GM10248 (cell line): ENCODE measurements around the gene DIAPH2.

ENCODE experiments used
- CTCF ChIA-PET: fragments of 300-600 bp; sonication (Branson Sonifier 250); formaldehyde crosslinking; extraction: SDS; loops from one replicate; lab custom pipeline; 2021; ENCODE audit warnings: antibody characterized with exemption; lab: Yijun Ruan, JAX
- POLR2A ChIA-PET: fragments of 350-650 bp; sonication (Branson Sonifier 250); formaldehyde crosslinking; extraction: SDS; loops from one replicate; lab custom pipeline; 2020; ENCODE audit warnings: antibody characterized with exemption; lab: Yijun Ruan, JAX
- DNase-seq: peaks from one replicate; pipeline ENCODE4 v3.0.0; 2012; ENCODE audit errors: extremely low spot score
- CTCF ChIP-seq: IDR thresholded peaks from 2 replicates; pipeline ENCODE4 v1.5.1; 2012; ENCODE audit warnings: mild to moderate bottlenecking, low read depth; ENCODE audit errors: extremely low read depth, missing control alignments, control extremely low read depth

DIAPH2 gene

GRCh38 chrX:97066381-97066780, 381.7 kb downstream of the DIAPH2 start:
- CTCF ChIA-PET: no interaction called here
- no peak for DNase-seq
- POLR2A ChIA-PET: no interaction called here
- TF ChIP-seq CTCF: no peak

- no peak for TF ChIP-seq CTCF
- DNase-seq: no peak
- ChIA-PET POLR2A (no interaction called here), CTCF (no interaction called here)
These were observed 385.7 kb downstream of the DIAPH2 start for GRCh38 chrX:97070346-97070745.

GRCh38 chrX:97074400-97074799, 389.8 kb downstream of the DIAPH2 start:
- no peak for DNase-seq
- ChIA-PET POLR2A (no interaction called here), CTCF (no interaction called here)
- TF ChIP-seq CTCF: no peak

DNA sequence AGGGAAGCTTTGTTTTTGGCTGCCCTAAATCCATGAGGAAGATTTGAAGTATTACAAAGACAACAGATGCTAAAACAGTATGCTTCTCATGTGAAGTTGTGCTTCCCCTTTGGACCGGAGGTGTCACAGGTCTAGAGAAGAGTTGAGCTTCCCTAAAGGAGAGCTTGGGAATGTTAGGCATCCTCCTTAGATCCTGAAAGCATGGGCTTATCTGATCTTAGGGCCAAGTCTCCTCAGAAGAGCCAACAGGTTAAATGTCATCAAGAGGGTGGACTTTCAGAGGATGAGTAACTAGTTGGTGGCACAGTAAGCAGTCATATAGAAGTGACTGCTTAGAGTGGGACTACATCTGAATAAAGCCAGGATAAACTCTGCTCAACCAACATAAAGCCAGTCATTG, 404.5 kb downstream of the DIAPH2 start:
- ChIA-PET CTCF (no interaction called here), POLR2A (no interaction called here)

DNA sequence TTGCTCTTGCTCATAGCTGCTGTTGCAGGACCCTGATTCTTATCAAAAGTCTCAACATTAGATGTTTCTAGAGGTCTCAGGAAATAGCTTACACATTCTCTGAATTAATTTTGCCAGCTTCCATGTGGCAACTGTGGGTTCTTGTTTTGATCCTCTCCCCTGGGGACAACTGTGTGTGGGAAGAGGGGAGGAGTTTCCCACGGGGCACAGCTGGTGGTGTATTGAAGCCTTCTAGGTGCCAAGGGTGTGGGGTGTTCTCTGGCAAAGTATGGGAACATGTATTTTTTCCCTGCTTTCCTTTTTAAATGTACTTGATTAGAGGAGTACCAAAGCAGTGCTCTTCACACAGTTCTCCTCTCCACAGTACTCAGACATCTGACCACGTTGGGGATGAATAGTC, 411.7 kb downstream of the DIAPH2 start:
- ChIA-PET CTCF (no interaction called here), POLR2A (no interaction called here)
- TF ChIP-seq CTCF: no peak
- no peak for DNase-seq

More for the DNA sequence above, 404.5 kb downstream of the DIAPH2 start:
- TF ChIP-seq CTCF: no peak
- DNase-seq: no peak

- ChIA-PET POLR2A (no interaction called here), CTCF (no interaction called here)
- TF ChIP-seq CTCF: no peak
- no peak for DNase-seq
These were observed 418.3 kb downstream of the DIAPH2 start for GRCh38 chrX:97102938-97103337.

- TF ChIP-seq CTCF: no peak
- CTCF ChIA-PET: no interaction called here
- POLR2A ChIA-PET: no interaction called here
These were observed 425.1 kb downstream of the DIAPH2 start for GRCh38 chrX:97109730-97110129.

More at GRCh38 chrX:97109730-97110129, 425.1 kb downstream of the DIAPH2 start:
- no peak for DNase-seq
